GM20000 (cell line): ENCODE measurements around the gene CBR1.

Experiments used
- DNase-seq: peaks from one replicate; pipeline ENCODE4 v3.0.0; 2012; ENCODE audit warnings: low spot score
- CTCF ChIP-seq: IDR thresholded peaks from 2 replicates; pipeline ENCODE4 v1.5.1; 2012; ENCODE audit warnings: mild to moderate bottlenecking, control low read depth; ENCODE audit errors: extremely low read depth, missing control alignments

Gene CBR1

GRCh38 chr21:36038701-36039497 is 30.9 kb upstream of the CBR1 start:
- TF ChIP-seq CTCF, result no peak
- no peak for DNase-seq

- no peak for DNase-seq
- TF ChIP-seq CTCF, result no peak
Measured at GRCh38 chr21:36039861-36040260, 30.0 kb upstream of the CBR1 start.

- no peak for TF ChIP-seq CTCF
- no peak for DNase-seq
Measured at GRCh38 chr21:36040389-36040788, 29.4 kb upstream of the CBR1 start.

- no peak for TF ChIP-seq CTCF
- no peak for DNase-seq
Measured at GRCh38 chr21:36041910-36042309, 27.9 kb upstream of the CBR1 start.

GRCh38 chr21:36044056-36044455 is 25.8 kb upstream of the CBR1 start:
- TF ChIP-seq CTCF, result no peak
- no peak for DNase-seq

GRCh38 chr21:36045993-36046392 is 23.8 kb upstream of the CBR1 start:
- no peak for TF ChIP-seq CTCF
- DNase-seq, result no peak

- DNase-seq, result no peak
- no peak for TF ChIP-seq CTCF
Measured at GRCh38 chr21:36047139-36047538, 22.7 kb upstream of the CBR1 start.
